GM19455 (cell line): Measurements from ENCODE around the gene WWC2.
"Not testable (repeated sequence)": the region's sequence is repeated elsewhere in the genome, so short reads cannot be mapped to it uniquely, and the experiment has no call there.

ENCODE experiments used
- ATAC-seq: cut with Tn5 transposase; IDR thresholded peaks from one replicate; pipeline ENCODE4 v1.9.1; 2021; ENCODE audit not compliant: unreplicated experiment

Gene WWC2

DNA sequence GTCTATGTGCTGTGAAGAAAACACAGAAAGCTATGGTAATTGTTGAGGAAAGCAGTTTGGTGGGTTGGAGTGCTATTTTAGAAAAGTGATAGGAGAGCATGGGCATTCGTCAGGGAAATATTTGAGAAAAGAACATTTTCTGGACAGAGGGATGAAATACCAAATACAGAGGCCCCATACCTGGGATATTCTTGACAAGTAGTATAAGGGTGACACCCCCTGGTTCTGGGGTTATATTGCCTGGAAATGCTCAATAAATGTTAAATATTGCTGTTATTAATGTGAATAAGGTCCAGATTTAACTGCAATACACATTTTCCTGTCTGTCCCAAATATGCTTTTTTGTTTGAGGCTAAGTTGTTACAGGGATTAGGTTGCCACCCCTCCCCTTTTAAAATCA, 42.9 kb downstream of the WWC2 start:
- ATAC-seq = no peak

DNA sequence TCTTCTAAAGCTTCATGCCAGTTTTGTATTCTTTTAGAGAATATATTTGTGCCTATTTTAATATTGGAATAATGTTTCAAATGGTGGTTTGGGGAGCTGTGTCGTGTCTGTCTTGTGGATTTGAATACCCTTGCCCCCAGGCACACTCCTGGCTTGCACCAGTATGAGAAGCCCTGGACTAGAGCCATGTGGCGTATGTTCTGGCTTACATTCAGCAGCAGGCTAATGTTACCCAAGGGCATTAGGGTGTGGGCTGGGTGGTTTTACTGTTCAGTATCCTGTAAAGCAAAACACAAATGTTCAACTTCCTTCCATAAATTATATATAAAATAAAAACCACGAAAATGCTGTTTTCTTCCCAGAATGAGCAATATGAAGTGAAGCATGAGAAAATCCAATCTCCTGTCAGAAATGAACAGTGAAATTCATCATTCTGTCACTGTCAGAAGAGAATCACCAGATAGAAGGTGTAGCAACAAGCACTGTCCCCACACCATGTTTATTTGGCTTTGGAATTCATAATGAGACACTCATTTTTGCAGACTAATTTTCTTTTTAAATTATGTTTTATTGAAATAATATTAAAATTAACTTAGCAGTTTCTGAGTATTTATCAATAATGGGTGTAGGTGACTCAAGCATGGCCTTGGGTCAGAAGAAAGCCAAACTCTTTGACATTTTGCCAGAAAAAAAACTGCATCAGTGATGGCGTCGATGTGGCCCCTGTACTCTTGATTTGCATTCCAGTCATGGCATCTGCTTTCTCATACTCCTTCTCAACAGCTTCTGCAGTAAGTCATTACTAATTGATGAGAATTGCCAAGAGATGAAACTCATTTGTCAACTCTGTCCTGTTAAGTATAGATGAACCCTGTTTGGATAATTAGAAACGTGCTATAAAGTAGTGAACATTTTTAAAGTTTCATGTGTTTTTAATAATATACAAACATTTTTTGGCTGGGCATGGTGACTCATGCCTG, 43.8 kb downstream of the WWC2 start:
- ATAC-seq = no peak

DNA sequence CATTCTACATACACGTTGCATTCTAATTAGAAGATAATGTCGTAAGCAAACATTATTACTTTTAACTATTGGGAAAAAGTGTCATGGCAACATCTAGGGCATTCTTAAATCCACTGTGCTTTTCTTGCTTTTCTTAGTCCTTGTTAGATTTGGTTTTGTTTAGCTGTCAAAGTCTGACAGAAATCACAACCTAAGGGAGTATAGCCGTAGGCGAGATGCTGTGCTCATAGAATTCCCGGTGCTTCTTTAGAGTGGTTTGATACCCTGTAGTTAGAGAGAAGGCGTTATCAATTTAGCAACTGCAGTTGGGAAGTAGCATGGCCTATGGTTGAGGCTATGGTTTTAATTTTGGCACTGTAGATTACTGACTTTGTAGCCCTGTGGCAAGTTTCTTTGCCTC, 45.7 kb downstream of the WWC2 start:
- ATAC-seq = no peak

DNA sequence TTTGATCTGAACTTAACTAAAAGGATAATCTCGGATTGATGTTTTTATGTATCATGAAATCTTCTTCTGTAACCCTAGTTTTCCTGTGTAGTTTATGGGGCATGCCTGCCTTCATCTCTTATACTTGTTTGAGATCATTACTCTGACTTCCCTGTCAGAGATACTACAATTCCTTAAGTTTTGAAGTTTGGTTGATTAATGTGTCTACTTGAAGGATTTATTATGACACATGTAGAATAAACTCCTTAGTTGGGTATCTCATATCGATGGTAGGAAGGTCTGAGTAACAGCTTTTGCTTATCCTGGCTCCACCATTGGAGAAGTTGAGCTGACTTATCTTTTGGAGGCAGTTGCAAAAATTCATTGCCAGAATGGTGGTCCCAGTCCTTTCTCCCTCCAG, 46.7 kb downstream of the WWC2 start:
- no peak for ATAC-seq

DNA sequence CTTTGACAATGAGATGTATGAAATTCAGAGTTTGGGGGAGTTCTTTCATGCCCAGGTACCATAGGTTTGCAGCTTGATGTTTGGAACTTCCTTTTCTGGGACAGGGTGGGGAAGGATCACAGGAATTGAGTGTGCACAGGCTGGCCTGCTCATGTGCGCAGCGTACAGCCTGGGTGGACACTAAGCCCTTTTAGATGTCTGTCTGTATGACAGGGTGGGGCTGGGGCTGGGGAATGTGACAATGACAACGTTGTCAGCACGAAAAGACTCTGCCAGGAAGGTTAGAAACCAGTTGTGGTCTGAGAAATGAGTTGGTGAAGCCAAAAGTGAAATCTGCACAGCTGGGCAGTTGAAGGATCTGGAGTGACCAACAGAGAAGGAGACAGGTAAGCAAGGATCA, 47.4 kb downstream of the WWC2 start:
- ATAC-seq = no peak

DNA sequence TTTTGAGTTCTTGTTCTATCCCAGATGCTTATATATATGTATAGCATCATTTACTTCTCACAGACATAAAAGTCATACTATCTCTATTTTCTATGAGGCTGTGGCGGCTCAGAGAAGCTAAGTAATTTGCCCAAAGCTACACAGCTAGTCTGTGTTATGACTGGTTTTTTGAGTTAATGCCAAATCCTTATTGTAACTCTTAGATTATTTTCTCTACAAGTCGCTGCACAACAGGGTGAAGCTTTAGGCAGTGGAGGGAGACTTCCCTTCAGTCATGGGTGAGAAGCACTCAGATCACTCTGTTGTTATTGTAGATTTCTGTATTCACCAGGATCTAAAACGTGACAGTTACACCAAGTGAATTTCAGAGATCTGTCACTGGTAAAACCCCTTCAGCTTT, 48.1 kb downstream of the WWC2 start:
- no peak for ATAC-seq

DNA sequence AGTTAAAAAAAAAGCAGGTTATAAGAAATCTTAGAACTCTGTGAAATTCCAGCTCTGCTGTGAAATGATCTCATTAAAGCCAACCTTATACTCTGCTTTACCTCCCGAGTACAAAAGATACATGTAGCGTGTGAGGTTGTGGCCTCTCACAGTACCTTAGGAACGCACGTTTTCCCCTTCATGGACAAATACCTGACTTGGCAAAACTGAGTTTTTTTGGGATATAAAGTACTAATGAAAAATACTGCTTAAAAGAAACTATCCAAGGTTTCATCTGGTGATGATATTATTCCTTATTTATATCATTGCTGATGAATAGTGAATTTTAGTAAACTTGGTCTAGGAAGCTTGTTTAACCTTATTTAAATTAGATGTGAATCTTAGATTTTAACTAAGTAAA, 48.9 kb downstream of the WWC2 start:
- ATAC-seq = no peak

DNA sequence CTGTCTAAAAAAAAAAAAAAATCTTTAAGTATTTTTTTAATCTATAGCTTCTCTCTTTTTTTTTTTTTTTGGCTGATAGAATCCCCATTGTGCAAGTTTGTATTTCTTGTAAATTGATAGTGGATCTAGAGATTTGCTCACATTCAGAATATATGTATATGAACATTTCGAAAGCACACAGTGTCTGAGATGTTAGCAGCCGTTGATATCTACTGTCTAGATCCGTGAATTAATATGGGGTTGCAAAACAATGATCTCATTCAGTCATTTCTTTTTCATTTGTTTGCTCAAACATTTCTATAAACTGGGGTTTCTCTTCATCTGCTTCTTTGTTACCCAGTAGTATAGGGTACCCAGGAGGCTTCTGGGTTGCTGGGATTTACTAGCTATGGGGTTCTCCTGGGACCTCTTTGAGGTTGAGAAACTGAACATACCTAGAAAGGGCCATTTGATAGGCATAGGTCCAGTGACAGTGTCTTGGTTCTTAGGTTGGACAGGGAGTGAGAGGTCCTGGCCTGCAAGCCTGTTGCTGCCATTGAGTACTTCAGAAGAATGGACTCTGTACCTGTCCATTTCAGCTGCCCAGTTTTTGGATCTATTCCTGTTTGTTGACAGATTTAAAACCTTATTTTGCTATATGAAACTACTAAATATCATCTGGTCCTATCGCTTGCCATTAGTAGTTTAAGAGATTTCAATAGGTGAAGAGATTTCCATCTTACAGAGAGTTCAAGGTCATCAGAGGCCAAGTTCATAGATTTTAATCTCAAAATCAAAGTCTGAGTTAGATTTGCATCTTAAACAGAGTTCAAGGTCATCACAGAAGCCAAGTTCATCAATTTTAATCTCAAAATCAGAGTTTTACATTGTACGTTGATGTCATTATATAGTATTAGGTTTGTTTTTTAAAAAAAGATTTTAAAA, 50.8 kb downstream of the WWC2 start:
- no peak for ATAC-seq

DNA sequence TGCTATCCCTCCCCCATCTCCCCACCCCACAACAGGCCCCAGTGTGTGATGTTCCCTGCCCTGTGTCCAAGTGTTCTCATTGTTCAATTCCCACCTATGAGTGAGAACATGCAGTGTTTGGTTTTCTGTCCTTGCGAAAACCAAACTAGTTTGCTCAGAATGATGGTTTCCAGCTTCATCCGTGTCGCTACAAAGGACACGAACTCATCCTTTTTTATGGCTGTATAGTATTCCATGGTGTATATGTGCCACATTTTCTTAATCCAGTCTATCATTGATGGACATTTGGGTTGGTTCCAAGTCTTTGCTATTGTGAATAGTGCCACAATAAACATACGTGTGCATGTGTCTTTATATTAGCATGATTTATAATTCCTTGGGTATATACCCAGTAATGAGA, 51.6 kb downstream of the WWC2 start:
- ATAC-seq = not testable (repeated sequence)

DNA sequence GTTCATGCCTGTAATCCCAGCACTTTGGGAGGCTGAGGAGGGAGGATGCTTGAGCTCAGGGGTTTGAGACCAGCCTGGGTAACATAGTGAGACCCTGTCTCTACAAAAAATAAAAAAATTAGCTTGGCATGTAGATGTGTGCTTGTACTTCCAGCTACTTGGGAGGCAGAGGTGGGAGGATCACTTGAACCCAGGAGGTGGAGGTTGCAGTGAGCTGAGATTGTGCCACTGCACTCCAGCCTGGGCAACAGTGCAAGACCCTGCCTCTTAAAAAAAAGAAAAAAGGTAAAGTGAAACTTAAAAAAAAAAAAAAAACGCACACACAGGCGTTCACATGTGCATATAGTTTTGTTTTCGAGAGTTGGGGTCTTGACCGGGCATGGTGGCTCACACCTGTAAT, 53.2 kb downstream of the WWC2 start:
- not testable (repeated sequence) for ATAC-seq

DNA sequence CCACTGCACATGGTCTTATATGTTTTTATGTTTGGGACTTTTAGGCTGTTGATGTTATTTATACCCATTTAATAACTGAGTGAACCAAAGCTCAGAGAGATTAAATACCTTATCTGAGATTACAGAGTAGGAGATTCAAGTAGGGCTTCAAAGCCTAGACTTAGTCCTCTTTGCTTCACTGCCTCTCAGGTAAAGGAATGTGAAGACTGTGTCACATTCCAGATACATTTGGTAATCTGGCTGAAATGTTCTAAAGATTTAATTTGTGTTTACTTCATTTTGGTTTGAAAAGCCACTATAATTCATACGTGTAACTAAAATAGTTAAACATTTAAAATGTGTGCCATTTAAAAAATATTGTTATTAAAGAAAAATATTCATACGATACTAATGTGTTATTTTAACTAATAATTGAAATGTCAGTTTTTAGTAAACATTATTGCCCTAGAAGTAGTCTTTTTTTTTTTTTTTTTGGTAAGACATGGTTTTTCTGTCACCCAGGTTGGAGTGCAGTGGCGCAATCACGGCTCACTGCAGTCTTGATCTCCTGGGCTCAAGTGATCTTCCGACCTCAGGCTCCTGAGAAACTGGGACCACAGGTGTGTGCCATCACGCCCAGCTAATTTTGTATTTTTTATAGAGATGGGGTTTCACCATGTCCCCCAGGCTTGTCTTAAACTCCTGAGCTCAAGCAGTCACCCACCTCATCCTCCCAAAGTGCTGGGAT, 54.3 kb downstream of the WWC2 start:
- no peak for ATAC-seq

DNA sequence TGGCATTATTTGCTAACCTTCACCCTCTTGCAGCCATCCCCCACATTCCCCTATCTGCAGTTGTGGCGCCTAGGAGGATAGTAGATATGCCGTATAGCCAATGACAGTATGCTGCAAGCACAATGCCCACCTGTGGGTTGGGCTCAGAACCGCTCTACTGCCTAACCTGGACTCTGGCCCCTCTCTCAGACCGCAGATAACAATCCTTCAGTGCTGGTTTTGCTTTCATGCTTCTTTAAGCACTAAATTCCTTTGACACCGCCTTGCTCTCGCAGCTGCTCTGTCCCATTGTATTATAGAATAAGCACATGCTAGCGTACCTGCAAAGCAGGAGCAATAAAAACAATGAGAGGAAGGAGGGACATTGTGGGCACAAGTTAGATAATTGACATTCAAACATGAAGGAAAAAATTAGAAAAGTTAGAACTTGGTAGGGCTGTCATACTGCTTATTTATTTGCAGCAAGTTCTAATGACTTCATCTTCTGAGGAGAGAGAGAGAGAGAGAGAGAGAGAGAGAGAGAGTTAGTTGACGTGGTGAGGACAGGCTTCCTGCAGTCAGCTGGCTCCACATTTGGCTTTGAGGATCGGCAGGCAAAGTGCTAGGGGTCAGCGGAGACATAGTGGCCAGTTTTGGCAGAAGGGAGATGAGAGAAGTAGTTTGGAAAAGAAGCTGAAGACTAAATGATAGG, 55.8 kb downstream of the WWC2 start:
- no peak for ATAC-seq

DNA sequence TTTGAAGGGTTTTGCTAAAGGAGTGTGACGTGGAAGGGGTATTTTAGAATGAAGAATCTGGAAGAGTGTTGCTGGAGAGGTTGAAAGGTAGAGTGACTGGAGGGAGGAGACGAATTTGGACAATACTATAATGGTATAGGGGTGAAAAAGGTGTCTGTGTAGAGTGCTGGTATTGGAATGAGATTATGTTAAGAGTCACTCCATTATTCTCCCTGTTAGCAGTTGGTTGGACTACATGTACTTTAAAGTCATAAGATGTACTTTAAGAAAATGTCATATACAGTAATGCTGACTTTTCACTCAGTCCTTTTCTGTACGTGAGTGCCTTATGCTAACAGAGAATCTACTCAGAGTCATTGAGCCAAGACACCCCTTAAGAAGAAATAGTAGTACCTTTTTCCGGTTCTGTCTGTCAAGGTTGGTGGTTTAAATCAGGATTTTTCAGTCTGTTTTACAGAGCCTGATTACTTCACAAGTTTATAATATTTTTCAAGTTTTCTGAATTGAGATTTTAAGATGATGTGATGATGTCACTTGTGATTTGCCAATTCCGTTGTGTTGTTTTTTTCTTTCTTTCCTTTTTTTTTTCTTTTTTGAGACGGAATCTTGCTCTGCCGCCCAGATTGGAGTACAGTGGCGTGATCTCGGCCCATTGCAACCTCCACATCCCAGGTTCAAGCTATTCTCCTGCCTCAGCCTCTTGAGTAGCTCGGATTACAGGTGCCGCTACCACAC, 56.6 kb downstream of the WWC2 start:
- ATAC-seq = no peak

DNA sequence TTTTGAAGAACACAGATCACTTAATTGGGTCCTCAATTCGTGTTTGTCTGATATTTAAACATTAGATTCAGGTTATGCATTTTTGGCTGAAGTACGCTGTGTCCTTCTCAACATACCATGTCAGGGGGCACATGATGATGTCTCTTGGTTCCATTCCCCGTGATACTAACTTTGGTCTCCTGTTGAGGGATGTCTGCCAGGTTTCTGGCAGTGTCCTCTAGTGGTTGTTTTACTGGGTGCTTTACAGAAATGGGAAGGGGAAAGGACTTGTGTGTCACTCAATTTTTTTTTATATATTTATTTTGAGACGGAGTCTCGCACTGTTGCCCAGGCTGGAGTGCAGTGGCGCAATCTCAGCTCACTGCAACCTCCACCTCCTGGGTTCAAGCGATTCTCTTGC, 58.2 kb downstream of the WWC2 start:
- ATAC-seq = no peak

DNA sequence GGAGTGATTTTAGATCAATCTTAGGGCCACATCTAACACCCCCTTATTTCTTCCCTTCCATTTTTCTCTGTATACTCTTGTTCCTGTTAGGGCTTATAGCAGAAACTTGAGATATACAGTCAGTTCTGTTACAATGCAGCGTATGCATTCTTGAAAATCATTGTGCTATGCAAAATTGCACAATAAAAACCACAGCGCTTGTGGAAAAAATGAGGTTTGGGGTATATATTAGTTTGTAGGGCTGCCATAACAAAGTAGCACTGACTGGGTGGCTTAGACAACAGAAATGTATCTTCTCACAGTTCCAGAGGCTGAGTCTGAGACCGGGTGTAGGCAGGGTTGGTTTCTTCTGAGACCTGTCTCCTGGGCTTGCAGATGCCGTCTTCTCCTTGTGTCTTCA, 59.0 kb downstream of the WWC2 start:
- no peak for ATAC-seq

DNA sequence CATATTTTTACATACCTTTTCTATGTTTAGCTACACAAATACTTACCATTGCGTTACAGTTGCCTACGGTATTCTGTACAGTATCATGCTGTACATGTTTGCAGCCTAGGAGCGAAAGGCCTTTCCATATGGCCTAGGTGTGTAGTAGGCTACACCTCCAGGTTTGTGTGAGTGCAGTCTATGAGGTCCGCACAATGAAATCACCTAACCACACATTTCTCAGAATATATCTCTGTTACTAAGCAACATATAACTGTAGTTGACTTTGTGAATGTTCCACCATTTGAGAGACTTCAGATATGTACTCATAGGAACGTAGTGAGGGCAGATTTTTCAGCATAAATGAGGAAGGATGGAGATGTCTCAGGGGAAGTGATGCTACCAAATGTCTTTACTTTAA, 62.6 kb downstream of the WWC2 start:
- no peak for ATAC-seq

DNA sequence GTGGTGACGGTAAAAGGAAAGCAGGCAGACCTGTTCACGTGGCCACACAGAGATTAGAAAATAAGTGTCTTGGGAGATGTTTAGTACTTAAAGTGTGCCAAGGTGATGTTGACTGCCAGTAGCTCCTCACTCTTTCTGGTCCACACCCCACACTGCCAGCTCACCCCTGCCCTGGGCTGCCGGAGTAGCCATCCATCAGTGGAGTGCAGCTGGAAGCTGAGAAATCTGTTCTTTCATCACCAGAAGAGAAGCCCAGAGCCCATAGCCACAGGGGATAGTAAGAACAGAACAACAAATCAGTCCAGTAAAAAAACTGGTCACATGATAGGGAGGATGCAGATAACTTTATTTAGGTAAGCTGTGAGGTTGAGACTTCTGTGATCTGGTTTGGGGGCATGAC, 64.1 kb downstream of the WWC2 start:
- no peak for ATAC-seq

DNA sequence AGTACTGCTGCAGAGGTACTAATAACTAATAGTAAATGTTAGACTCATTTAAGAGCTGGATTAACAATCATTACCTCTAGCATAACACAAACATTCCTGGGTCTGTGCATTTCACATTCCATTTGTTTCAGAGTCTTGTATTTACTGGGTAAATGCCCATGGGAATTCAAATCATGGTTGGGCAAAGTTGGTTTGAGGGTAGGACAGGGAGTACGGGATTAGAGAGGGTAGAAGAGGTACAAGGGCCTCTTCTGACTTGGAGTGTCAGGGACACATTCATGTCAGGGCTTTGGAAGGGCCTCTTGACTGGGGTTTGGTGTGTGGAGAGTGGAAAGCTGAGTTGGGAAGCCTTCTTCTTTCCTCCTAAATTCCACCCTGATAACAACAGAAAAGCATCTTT, 65.9 kb downstream of the WWC2 start:
- no peak for ATAC-seq

DNA sequence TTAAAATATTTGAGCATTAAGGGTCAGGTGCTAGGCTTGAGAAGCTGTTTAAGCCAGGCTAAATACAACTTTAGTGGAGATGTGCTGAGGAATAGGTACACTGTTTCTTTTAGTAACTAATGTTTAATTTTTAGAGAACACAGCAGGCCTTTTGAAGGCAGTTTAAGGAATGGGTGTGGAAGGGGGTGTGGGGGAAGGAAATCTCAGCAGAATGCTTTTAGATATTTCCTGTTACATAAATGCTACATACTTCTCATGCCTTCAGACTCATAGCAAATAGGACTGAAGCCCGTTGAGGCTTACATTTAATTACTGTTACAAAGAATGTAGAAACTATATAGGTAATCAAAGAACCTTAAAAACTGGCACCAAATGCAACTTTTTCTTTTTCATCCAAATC, 66.3 kb downstream of the WWC2 start:
- no peak for ATAC-seq

DNA sequence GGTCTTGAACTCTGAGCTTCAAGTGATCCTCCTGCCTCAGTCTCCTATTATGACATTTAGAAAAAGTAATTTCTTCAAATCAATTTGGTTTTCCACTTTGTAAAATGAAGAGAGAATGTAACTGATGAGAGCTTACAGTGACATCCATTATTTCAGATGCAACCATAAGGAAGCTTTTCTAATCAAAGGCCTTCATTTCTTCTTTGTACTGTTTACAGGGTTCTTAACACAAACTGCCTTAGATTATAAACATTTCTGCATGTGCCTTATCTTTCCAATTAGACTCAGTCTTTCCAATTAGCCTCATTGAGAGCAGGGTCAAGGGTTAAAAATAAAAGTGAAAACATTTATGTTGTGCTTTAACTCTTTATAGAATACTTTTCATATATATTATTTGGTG, 71.8 kb downstream of the WWC2 start:
- no peak for ATAC-seq
